ENCODE results near the gene RSBN1L. TPM values are rescaled to one million over a fixed set of nuclear protein-coding genes. Genes with fewer than 3 reads are reported as not detected.

RSBN1L gene
- total RNA-seq, 4 donors from 2014 or later, result 13.7 to 26.2 (median 19.8) TPM

DNA sequence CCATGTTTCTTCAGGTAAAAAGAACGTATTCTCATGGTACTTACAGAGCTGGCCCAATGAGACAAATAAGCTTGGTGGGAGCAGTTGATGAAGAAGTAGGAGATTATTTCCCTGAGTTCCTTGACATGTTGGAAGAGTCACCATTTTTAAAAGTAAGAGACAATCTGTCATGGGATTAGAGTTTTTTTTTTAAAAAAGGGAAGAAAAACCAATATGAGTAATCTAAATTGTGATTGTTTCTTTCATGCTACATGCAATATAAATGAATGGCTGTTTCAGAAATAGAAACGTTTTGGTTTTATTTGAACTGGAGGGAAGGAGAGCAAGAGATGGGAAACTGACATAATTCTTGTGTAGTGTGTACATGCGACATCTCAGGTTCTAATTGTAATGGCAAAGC is 69.2 kb downstream of the RSBN1L start:
- no peak for DNase-seq
- in situ Hi-C loops (cut with MboI; ENCODE audit: low pct_ligation_motif_present in 1 of 4, low pct_unique_long_range_greater_than_20kb in 1 of 4, low sequenced_read_pairs in 3 of 4) (no loop called here), intact Hi-C loops (cut with DNase I; ENCODE audit: low total_unique reads) (no loop called here)
- Histone ChIP-seq H3K27me3 (no peaks in the 10 kb centered on the region), H3K36me3 (no peaks in the 10 kb centered on the region), H3K4me3 (no peak overlapping the region), H3K27ac (peak overlapping the region; percentile 9 to 73 (median 61)), H3K9me3 (no peaks in the 10 kb centered on the region), H3K4me1 (peaks cover 11 to 41% (median 17%) of the 10 kb centered on the region in 4 donors)
- TF ChIP-seq POLR2A (IDR thresholded peaks at IDR 0.05), result no peak
- TF ChIP-seq EP300 (IDR thresholded peaks at IDR 0.05; ENCODE audit: low read depth), result no peak
- TF ChIP-seq CTCF (IDR thresholded peaks at IDR 0.05), result no peak
- TF ChIP-seq POLR2AphosphoS5 (IDR thresholded peaks at IDR 0.05), result no peak
- 64 to 65% methylated on average over 3 of the region's 3 CpGs for WGBS, 2 donors (ENCODE audit: low coverage in 1 of 2)

GRCh38 chr7:77765906-77766800 is 69.9 kb downstream of the RSBN1L start:
- H3K4me1 ChIP-seq, result peaks cover 11 to 35% (median 15%) of the 10 kb centered on the region in 4 donors
- whole genome bisulfite sequencing, 2 donors (ENCODE audit: low coverage in 1 of 2), result 36 to 60% methylated on average over 1 to 4 of the region's 4 CpGs
- intact Hi-C loops (cut with DNase I; ENCODE audit: low total_unique reads) (no loop called here), in situ Hi-C loops (cut with MboI; ENCODE audit: low pct_ligation_motif_present in 1 of 4, low pct_unique_long_range_greater_than_20kb in 1 of 4, low sequenced_read_pairs in 3 of 4) (no loop called here)
- TF ChIP-seq CTCF (IDR thresholded peaks at IDR 0.05), result no peak
- TF ChIP-seq EP300 (IDR thresholded peaks at IDR 0.05; ENCODE audit: low read depth), result no peak
- H3K9me3 ChIP-seq, result no peaks in the 10 kb centered on the region
- no peaks in the 10 kb centered on the region for H3K36me3 ChIP-seq
- H3K4me3 ChIP-seq, result no peak overlapping the region
- peak overlapping the region; percentile 9 to 73 (median 61) for H3K27ac ChIP-seq
- no peaks in the 10 kb centered on the region for H3K27me3 ChIP-seq
- no peak for DNase-seq

DNA sequence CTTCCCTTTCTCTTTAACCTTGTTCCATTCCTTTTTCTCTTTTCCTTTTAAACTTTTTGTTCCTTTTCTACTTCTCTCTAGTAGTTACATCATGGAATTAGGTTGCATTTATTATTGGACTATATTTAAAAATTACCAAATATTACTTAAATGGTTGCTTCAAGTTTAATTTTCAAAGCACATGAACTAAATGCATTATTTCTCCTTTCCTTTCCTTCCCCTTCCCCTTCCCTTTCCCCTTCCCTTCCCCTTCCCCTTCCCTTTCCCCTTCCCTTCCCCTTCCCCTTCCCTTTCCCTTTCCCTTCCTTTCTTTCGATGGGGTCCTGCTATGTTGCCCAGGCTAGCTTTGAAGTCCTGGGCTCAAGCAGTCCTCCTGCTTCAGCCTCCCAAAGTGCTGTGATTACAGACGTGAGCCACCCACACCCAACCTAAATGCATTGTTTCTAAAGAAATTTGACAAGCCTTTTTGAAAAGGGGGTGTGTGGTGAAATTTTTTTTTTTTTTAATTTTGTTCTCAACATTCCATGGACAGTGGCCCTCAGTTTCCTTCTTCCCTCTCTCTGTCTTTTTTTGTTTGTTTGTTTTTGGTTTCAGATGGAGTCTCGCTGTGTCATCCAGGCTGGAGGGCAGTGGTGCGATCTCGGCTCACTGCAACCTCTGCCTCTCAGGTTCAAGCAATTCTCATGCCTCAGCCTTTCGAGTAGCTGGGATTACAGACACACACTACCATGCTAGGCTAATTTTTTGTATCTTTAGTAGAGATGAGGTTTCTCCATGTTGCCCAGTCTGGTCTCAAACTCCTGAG is 70.7 kb downstream of the RSBN1L start:
- DNase-seq, result no peak
- H3K27me3 ChIP-seq, result no peaks in the 10 kb centered on the region
- TF ChIP-seq CTCF (IDR thresholded peaks at IDR 0.05), result no peak
- no peaks in the 10 kb centered on the region for H3K9me3 ChIP-seq
- intact Hi-C loops (cut with DNase I; ENCODE audit: low total_unique reads) (no loop called here), in situ Hi-C loops (cut with MboI; ENCODE audit: low pct_ligation_motif_present in 1 of 4, low pct_unique_long_range_greater_than_20kb in 1 of 4, low sequenced_read_pairs in 3 of 4) (no loop called here)
- no peak overlapping the region for H3K4me3 ChIP-seq
- peaks cover 9 to 28% (median 14%) of the 10 kb centered on the region in 4 donors for H3K4me1 ChIP-seq
- peak overlapping the region in 3 of 4 donors; percentile 57 to 73 (median 65) for H3K27ac ChIP-seq
- no peaks in the 10 kb centered on the region for H3K36me3 ChIP-seq
- 86 to 92% methylated on average over 6 of the region's 6 CpGs for WGBS, 2 donors (ENCODE audit: low coverage in 1 of 2)

GRCh38 chr7:77770316-77770715 is 74.1 kb downstream of the RSBN1L start:
- in situ Hi-C loops (cut with MboI; ENCODE audit: low pct_ligation_motif_present in 1 of 4, low pct_unique_long_range_greater_than_20kb in 1 of 4, low sequenced_read_pairs in 3 of 4), result no loop called here
- no peak overlapping the region for H3K4me3 ChIP-seq
- TF ChIP-seq CTCF (IDR thresholded peaks at IDR 0.05), result no peak
- no peak for TF ChIP-seq POLR2A (IDR thresholded peaks at IDR 0.05)
- no peak for TF ChIP-seq EP300 (IDR thresholded peaks at IDR 0.05; ENCODE audit: low read depth)
- no peak for TF ChIP-seq POLR2AphosphoS5 (IDR thresholded peaks at IDR 0.05)
- H3K36me3 ChIP-seq, result peaks cover 0 to 16% (median 4%) of the 10 kb centered on the region in 4 donors
- H3K4me1 ChIP-seq, result peaks cover 6 to 17% (median 12%) of the 10 kb centered on the region in 4 donors
- WGBS, 2 donors (ENCODE audit: low coverage in 1 of 2), result 93 to 100% methylated on average over 3 to 8 of the region's 8 CpGs
- H3K9me3 ChIP-seq, result no peaks in the 10 kb centered on the region
- no peak overlapping the region for H3K27ac ChIP-seq
- DNase-seq, result no peak
- intact Hi-C loops (cut with DNase I; ENCODE audit: low total_unique reads), result no loop called here
- no peaks in the 10 kb centered on the region for H3K27me3 ChIP-seq

Data from transverse colon (tissue), 4 donors.